Activated CD8-positive, alpha-beta memory T cell treated with anti-CD3 and anti-CD28 coated beads for 1 hour (primary cell): ENCODE data around the gene PHB1.
"Not testable (repeated sequence)": the region's sequence is repeated elsewhere in the genome, so short reads cannot be mapped to it uniquely, and the experiment has no call there.

Experiments
- DNase-seq, 2 donors: peaks; one replicate each; pipeline ENCODE4 v3.0.0-alpha.2; 2020; ENCODE audit warnings: low read depth in 1 of 2; ENCODE audit errors: extremely low read depth in 1 of 2

PHB1 gene

GRCh38 chr17:49406421-49407061 is 8.1 kb downstream of the PHB1 start:
- no peak for DNase-seq

DNA sequence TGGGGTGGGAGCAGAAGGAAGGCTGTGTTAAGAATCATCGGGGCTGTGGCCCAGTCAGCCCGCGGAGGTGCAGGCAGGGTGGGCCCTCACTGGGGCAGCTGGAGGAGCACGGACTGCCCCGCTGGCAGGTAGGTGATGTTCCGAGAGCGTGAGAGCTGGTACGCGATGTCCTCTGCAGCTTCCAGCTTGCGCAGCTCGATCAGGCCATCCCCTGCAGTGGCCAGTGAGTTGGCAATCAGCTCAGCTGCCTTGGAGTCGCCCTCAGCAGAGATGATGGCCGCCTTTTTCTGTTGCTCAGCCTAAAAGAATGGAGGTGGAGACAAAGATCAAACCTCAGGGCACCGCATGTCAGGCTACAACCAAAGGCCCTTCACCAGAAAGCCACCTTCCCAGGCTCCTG is 9.8 kb downstream of the PHB1 start:
- DNase-seq: no peak

GRCh38 chr17:49404361-49404760 is 10.3 kb downstream of the PHB1 start:
- no peak for DNase-seq

DNA sequence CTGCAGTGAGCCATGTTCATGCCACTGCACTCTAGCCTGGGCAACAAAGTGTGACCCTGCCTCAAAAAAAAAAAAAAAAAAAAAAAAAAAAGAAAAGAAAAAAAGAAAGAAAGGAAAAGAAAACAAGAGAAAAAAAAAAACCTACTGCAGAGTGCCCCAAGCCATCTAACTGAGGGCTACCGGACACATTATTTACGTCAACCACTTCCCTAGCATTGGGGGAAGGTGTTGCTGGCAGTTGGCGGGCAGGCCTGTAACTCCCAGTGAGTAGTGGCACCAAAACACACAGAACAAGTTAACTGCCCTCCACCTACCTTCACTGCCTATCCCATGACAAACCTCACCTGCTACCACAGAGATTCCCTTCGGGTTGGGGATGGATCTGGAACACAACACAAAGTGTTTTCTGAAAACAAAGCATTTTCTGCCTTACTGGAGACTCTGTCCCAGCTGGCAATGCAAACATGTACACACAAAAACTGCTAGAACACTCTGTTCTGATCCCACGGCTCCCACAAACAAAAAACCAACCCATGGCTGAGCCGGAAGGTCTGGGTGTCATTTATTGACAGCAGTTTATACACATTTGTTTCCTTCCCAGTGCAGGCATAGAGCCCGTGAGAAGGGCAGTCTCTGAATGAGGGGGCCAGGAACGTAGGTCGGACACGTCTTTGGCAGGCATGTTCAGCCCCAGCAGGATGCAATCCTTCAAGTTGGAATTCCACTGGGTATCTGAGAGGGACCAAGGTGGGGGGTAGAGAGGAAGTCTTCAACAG is 11.0 kb downstream of the PHB1 start:
- no peak for DNase-seq

DNA sequence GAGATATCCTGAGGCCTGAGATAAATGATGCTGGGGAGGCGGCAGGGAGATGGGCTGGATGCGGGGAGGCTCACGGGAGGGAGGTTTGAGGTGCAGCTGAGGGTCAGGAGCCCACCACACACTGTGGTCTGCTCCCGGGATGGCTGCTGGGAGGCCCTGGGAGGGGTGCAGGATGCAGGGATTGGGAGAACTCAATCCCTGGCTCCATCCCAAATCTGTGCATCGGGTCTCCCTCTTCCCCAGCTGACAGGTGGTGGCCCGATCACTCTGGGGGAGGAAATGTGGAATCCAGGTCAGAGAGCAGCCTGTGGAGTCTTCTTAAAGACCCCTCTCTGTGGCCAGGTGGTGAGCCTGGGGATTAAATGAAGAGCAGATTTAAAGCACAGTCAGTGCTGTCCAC is 12.0 kb downstream of the PHB1 start:
- DNase-seq: no peak

DNA sequence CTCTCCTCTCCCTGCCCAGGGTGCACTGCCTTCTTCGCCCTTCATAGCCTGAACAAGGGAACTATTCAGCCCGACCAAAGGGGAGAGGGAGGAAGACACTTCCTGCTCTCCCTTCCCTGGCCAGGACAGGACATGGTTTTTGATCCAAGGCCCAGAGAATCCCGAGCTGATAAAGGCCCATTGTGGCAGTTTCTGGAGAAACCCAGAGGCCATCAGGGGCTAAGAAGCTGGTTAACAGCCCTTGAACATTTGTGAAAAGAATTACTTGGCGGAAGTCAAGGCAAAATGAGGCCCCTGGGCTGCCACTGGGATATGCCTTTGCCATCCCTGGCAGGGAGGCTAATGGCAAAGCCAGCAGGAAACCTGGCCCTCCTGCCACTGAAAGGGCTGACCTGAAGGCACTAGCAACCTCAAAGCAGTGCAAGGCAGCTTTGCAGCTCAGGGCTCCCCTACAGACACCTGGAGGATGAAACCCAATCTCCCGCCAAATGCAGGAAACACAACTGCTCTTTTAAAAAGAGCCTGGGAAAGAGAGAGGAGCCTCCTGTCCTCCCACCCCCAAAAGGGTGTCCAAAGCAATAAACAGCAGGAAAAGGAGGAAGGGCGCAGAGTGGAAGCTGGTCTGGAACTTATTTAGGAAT is 12.6 kb downstream of the PHB1 start:
- no peak for DNase-seq

DNA sequence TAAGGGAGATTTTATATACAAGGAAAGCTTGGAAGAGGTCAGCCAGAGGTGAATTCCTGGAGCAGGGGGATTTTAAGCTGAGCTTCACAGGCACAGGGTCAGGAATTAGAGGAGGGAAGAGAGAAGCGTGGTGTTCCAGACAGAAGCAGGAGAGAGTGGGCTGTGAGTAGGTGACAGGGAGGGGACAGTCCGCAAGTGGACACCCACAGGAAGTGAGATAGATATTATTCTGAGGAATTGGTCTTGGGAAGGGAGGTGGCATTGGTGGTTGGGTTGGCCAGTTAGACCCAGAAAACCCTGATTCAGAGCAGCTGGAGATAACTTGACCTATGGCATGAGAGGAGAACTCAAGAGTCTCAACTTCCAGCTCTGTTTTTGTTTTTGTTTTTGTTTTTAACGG is 14.7 kb downstream of the PHB1 start:
- DNase-seq: no peak

DNA sequence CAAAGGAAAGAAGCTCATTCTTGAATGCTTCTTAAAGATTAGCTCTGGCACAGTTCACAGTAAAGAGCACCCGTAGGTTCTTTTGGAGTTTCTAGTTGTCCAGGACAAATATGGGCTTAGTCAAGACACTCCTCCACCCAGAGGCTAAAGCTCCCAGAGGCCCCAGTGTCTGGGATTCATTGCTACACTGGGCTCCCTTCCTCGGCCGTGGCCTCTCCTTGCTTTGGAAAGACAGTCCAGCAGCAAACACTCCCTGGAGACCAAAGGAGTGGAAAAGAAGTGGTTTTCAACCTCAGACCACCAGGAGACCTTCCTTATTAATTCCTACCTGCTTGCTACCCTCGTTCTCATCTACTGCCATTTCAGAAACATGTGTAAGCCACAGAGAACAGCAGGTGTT is 17.1 kb downstream of the PHB1 start:
- DNase-seq: no peak

- DNase-seq: no peak
These were observed 21.0 kb downstream of the PHB1 start for GRCh38 chr17:49393491-49394255.

- DNase-seq: no peak
These were observed 23.9 kb downstream of the PHB1 start for GRCh38 chr17:49390548-49391324.

- not testable (repeated sequence) for DNase-seq
These were observed 25.0 kb downstream of the PHB1 start for GRCh38 chr17:49389514-49390347.

DNA sequence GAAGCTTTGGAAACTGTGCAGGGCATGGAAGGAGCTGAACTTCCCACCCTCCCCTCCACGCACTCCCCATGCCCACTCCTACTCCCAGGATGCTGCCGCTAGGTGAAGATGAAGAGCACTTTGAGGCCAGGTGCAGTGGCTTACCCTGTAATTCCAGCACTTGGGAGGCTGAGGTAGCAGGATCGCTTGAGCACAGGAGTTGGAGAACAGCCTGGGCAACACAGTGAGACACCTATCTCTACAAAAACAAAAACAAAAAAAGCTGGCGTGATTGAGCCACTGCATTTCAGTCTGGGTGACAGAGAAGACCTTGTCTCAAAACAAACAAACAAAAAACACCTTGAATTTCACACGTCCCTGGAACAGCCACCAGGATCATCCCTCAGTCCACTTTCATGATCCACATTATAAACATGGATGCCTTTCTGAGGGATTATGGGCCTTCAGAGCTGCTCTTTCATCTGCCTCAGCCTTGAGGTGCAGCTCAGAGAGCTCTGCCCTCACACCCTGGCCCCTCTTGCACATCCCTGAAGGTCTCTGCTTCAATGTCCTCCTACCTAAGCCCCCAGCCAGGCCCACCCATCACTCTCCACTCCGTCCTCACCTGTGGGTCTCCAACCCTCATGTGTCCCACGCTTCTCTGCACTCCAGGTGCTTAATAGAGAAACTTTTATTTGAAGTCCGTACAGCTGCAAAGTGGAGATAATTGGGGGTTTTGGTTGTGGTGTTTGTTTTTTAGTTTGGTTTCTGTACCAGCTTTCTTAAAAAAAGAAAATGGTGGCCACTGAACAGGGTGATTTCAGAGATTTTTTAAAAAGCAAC is 25.8 kb downstream of the PHB1 start:
- DNase-seq: no peak

DNA sequence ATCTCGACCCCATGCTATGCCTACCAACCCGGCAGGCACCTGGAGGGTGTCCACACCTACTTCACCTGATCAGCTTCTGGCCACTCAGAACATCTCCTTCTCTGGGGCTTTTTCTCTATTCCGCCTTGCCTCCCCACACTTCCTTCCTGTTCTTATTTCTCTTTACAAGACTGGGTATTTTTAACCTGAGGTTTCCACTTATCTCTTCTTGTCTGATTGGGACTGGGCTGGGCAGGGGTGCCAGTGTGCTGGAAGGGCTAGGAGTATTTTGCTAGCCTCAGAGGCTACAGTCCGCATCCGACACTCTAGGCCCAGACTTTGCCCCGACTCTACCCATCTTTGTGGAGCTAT is 26.4 kb downstream of the PHB1 start:
- DNase-seq: no peak

- no peak for DNase-seq
These were observed 27.0 kb downstream of the PHB1 start for GRCh38 chr17:49387498-49388289.

DNA sequence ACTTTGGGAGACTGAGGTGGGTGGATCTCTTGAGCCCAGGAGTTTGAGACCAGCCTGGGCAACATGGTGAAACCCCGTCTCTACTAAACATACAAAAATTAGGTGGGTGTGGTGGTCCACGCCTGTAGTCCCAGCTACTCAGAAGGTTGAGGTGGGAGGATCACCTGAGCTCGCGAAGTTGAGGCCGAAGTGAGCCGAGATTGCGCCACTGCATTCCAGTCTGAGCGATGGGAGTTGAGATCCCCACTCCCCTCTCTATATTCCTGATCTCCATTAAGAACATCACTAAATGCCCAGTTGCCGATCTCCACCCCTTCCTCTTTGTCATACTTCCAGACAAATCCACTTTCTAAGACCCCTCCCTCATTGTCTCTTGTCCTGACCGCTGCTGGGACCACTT is 28.3 kb downstream of the PHB1 start:
- DNase-seq: no peak

GRCh38 chr17:49384951-49385350 is 29.7 kb downstream of the PHB1 start:
- DNase-seq: no peak

DNA sequence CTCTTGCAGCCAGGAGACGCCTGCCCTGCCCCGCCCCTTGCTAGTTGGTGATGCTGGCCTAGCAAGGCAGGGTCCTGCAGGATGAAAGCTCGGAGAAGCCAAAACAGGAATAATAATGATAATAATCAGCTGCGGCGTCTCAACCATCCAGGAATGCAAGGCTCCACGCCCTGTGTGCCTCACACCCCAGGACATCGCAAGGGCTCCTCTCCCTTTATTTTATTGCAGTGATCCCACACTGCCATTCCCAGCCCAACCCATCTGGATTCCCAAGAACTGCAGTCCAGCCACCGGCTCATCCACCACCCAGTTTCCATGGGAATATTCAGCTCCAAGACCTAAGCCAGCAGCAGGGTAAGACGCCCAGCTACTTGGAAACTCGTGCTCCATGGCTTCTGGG is 31.6 kb downstream of the PHB1 start:
- no peak for DNase-seq

- DNase-seq: no peak
These were observed 32.1 kb downstream of the PHB1 start for GRCh38 chr17:49382556-49382955.
